Measurements from ENCODE around the gene MAGEB6. TPM values are rescaled to one million over a fixed set of nuclear protein-coding genes. Genes with fewer than 3 reads are reported as not detected.
"Not testable (repeated sequence)": the region's sequence is repeated elsewhere in the genome, so short reads cannot be mapped to it uniquely, and the experiment has no call there.

Gene MAGEB6, protein sequence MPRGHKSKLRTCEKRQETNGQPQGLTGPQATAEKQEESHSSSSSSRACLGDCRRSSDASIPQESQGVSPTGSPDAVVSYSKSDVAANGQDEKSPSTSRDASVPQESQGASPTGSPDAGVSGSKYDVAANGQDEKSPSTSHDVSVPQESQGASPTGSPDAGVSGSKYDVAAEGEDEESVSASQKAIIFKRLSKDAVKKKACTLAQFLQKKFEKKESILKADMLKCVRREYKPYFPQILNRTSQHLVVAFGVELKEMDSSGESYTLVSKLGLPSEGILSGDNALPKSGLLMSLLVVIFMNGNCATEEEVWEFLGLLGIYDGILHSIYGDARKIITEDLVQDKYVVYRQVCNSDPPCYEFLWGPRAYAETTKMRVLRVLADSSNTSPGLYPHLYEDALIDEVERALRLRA
- not detected for total RNA-seq

DNA sequence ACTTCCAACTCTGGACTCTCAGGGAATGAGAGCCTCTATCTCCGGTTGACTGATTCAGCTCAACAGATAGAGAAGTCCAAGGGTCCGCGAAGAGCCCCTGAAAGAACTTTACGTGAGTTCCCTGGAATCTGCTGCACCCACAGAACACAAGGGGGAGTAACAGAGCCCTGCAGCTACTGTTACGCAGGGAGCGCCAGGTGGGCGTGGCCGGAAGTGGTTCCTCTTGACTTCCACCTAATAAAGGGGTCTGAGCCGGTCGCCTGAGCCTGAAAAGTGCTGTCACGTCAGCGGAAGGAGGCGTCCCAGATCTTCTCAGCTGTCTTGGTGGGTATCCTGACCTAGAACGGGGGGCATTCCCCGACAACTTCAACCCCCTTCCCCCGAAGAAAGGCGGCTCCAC lies at the start of gene MAGEB6:
MAGEB6 (plus strand) TSS at position 237 of the 400 bp plus-strand sequence. CDS start 1,407 bp downstream, outside the sequence.
- DNase-seq = no peak
- CTCF ChIA-PET = no interaction called here
- intact Hi-C loops (cut with micrococcal nuclease) = no loop called here
- H3K36me3 Mint-ChIP-seq (ENCODE audit: low read depth) = no peaks in the 10 kb centered on the region
- H3K4me1 Mint-ChIP-seq (ENCODE audit: low read depth) = no peaks in the 10 kb centered on the region
- no peak within 1 kb of the TSS for H3K27ac Mint-ChIP-seq
- no peaks in the 10 kb centered on the region for H3K27me3 Mint-ChIP-seq (ENCODE audit: low read depth)
- H3K9me3 Mint-ChIP-seq = no peaks in the 10 kb centered on the region
- no peak within 1 kb of the TSS for H3K4me3 Mint-ChIP-seq

DNA sequence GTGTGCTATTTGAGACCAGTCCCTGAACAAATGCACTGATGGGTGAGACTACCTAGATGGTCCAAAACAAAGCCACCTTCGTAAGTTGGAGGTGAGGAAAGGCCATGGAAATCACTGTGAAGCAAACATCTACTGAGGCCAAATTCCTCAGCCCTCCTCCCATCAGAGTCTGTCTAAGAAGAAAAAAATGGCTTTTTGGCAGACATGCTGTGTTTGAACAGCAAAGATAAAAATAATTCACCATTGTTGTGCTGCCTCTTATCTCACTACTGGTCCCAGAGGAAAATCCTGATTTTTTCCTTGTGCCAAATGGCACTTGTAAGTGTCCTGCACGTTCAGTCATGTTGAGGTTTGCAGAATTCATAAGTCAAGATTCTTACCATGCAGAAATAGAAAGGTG lies 46.2 kb upstream of the MAGEB6 start:
- Mint-ChIP-seq H3K36me3 (ENCODE audit: low read depth) (no peaks in the 10 kb centered on the region), H3K4me3 (no peak overlapping the region), H3K27ac (no peak overlapping the region), H3K27me3 (ENCODE audit: low read depth) (no peaks in the 10 kb centered on the region), H3K4me1 (ENCODE audit: low read depth) (no peaks in the 10 kb centered on the region), H3K9me3 (no peaks in the 10 kb centered on the region)
- intact Hi-C loops (cut with micrococcal nuclease) = no loop called here
- no peak for DNase-seq
- CTCF ChIA-PET = no interaction called here

DNA sequence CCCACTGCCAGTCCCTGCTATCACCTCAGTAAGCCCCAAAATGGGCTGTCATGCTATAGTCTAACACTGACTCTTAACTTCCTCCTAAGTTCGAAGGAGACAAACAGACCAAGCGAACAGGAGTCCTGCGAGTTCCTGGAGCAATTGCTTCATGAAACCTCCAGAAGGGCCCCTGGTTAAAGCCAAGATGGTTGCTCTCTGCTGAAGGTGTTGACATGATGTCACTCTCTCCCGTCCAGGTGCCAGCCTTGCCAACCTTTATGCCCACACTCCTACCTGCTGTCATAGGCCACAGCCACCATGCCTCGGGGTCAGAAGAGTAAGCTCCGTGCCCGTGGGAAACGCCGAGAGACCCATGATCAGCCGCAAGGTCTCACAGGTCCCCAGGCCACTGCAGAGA lies 31.9 kb upstream of the MAGEB6 start, which contains the start of gene MAGEB6B:
MAGEB6B (plus strand) TSS at position 301 of the 400 bp plus-strand sequence; CDS start at position 301, 0 bp downstream.
- Mint-ChIP-seq H3K4me1 (ENCODE audit: low read depth) (no peaks in the 10 kb centered on the region), H3K36me3 (ENCODE audit: low read depth) (no peaks in the 10 kb centered on the region), H3K27ac (no peak within 1 kb of the TSS), H3K27me3 (ENCODE audit: low read depth) (no peaks in the 10 kb centered on the region), H3K9me3 (no peaks in the 10 kb centered on the region), H3K4me3 (no peak within 1 kb of the TSS)
- intact Hi-C loops (cut with micrococcal nuclease) = no loop called here
- no peak for DNase-seq
- CTCF ChIA-PET = no interaction called here

DNA sequence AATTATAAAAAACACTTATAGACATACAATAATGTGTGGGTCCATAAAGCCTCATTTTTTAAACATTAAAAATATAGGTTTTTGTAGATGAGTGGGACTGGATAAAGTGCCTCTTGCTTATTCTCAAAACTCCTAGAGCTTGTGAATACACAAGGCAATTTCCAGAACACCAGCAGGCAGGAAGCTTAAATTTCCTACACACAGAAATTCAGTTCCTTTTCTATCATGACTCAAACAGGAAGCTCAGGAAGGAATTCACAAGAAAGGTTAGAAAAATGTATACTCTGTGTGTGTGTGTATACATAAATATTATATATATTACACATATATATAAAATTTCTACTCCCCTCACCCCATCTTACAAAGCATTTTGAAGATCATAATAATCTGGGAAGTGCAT lies 11.3 kb downstream of the MAGEB6 start:
- Mint-ChIP-seq H3K4me1 (ENCODE audit: low read depth) (no peaks in the 10 kb centered on the region), H3K27me3 (ENCODE audit: low read depth) (no peaks in the 10 kb centered on the region), H3K9me3 (no peaks in the 10 kb centered on the region), H3K36me3 (ENCODE audit: low read depth) (no peaks in the 10 kb centered on the region), H3K4me3 (no peak overlapping the region), H3K27ac (no peak overlapping the region)
- CTCF ChIA-PET = no interaction called here
- DNase-seq = no peak
- intact Hi-C loops (cut with micrococcal nuclease) = no loop called here

DNA sequence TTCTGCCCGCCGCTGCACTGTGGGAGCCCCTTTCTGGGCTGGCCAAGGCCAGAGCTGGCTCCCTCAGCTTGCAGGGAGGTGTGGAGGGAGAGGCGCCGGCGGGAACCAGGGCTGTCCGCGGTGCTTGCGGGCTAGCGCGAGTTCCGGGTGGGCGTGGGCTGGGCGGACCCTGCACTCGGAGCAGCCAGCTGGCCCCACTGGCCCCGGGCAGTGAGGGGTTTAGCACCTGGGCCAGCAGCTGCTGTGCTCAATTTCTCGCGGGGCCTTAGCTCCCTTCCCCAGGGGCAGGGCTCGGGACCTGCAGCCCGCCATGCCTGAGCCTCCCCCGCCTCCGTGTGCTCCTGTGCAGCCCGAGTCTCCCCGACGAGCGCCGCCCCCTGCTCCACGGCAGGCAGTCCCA lies 12.5 kb downstream of the MAGEB6 start:
- CTCF ChIA-PET; H3K27me3 Mint-ChIP-seq (ENCODE audit: low read depth); H3K36me3 Mint-ChIP-seq (ENCODE audit: low read depth); DNase-seq; H3K4me1 Mint-ChIP-seq (ENCODE audit: low read depth); intact Hi-C loops (cut with micrococcal nuclease); H3K4me3 Mint-ChIP-seq; H3K27ac Mint-ChIP-seq; H3K9me3 Mint-ChIP-seq: not testable (repeated sequence)

DNA sequence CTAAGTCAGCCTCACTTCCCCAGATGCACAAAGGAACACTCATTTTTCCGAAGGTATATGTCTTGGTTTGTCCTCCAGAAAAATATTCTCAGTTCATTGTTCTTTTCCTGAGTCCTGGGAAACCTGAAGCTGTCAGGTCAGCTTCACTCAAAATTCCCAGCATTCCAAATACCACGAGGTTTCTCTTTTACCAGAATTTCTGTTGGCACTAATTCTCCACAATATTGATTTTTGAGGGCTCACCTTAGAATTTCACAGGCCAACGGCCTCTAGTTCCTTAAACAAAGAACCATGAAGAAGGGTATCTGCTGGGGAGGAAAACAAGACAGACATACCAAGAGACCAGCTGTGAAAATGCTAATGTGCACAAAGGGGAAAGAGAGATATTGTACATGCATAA lies 15.8 kb downstream of the MAGEB6 start:
- DNase-seq = no peak
- no peak overlapping the region for H3K27ac Mint-ChIP-seq
- CTCF ChIA-PET = no interaction called here
- no peaks in the 10 kb centered on the region for H3K4me1 Mint-ChIP-seq (ENCODE audit: low read depth)
- H3K4me3 Mint-ChIP-seq = no peak overlapping the region
- H3K27me3 Mint-ChIP-seq (ENCODE audit: low read depth) = no peaks in the 10 kb centered on the region
- H3K36me3 Mint-ChIP-seq (ENCODE audit: low read depth) = no peaks in the 10 kb centered on the region
- intact Hi-C loops (cut with micrococcal nuclease) = no loop called here
- no peaks in the 10 kb centered on the region for H3K9me3 Mint-ChIP-seq

DNA sequence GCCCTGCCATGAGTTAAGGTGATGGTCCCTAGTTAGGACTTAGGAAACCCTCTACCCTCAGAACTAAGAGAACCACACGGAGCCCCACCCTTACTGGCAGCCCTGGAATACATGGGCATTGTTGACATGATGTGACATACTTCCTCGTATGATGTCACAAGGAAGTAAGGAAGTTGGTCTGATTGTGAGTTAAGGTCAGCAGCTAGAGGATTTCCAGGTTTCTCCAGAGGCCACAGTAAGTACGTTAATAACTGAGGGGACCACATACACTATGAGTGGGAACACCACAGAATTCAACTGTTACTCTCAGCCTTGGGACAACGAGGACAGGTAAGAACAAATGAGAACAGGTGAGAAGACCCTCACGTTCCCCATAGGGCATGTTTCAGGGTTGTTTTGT lies 23.6 kb downstream of the MAGEB6 start, which contains the start of gene MAGEB5:
MAGEB5 (plus strand) TSS at position 301 of the 400 bp plus-strand sequence. CDS start 1,133 bp downstream, outside the sequence.
- CTCF ChIA-PET = no interaction called here
- Mint-ChIP-seq H3K4me1 (ENCODE audit: low read depth) (no peaks in the 10 kb centered on the region), H3K4me3 (no peak within 1 kb of the TSS), H3K27ac (no peak within 1 kb of the TSS), H3K36me3 (ENCODE audit: low read depth) (no peaks in the 10 kb centered on the region), H3K9me3 (no peaks in the 10 kb centered on the region), H3K27me3 (ENCODE audit: low read depth) (no peaks in the 10 kb centered on the region)
- intact Hi-C loops (cut with micrococcal nuclease) = no loop called here
- no peak for DNase-seq

DNA sequence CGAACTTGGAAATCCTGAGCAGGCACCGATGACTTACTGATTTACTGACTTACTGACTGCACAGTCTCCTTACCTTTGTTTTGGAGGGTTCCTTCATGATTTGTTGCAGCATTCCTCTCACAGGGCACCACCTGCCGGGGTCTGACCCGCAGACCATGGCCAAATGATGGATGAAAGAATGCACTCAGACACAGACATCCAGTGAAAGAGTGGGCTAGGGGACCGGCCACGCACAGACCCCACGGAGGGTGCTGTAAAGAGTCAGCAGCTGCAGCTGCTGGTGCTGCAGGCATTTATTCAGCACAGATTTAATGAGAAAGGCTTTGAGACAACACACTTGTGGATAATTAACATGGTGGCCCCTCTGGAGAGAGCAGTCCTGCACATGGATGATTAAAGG lies 27.1 kb downstream of the MAGEB6 start:
- intact Hi-C loops (cut with micrococcal nuclease) = no loop called here
- H3K36me3 Mint-ChIP-seq (ENCODE audit: low read depth) = no peaks in the 10 kb centered on the region
- no peaks in the 10 kb centered on the region for H3K27me3 Mint-ChIP-seq (ENCODE audit: low read depth)
- H3K27ac Mint-ChIP-seq = no peak overlapping the region
- CTCF ChIA-PET = no interaction called here
- no peak for DNase-seq
- no peak overlapping the region for H3K4me3 Mint-ChIP-seq
- H3K4me1 Mint-ChIP-seq (ENCODE audit: low read depth) = no peaks in the 10 kb centered on the region
- no peaks in the 10 kb centered on the region for H3K9me3 Mint-ChIP-seq

DNA sequence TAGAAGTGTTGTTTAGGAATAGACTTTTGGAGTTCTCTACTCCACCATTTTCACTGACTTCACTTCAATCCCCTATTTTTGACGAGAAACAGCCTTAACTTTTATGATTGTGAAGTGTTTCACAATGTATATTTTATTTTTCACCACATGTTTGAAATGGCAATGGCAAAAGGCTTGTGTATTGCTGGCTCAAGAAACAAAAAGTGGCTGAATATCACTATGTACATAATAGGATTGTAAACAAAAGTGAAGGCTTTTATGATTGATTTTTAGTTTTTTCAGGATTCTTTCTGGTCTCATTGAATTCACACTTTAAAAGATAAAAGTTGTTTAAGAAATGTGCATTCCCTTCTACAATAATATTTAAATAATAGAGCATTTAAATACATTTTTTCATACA lies 41.9 kb downstream of the MAGEB6 start:
- no peaks in the 10 kb centered on the region for H3K36me3 Mint-ChIP-seq (ENCODE audit: low read depth)
- H3K9me3 Mint-ChIP-seq = peaks cover 4% of the 10 kb centered on the region
- no peak overlapping the region for H3K4me3 Mint-ChIP-seq
- CTCF ChIA-PET = no interaction called here
- H3K4me1 Mint-ChIP-seq (ENCODE audit: low read depth) = no peaks in the 10 kb centered on the region
- intact Hi-C loops (cut with micrococcal nuclease) = no loop called here
- H3K27ac Mint-ChIP-seq = no peak overlapping the region
- H3K27me3 Mint-ChIP-seq (ENCODE audit: low read depth) = no peaks in the 10 kb centered on the region
- DNase-seq = no peak

Other genes with a start within 250 kb of the MAGEB6 start
- gene MAGEB18, start 54.1 kb upstream of the MAGEB6 start, total RNA-seq = not detected
- not detected for gene MAGEB6B, start 31.8 kb upstream of the MAGEB6 start, total RNA-seq
- gene MAGEB5, start 23.7 kb downstream of the MAGEB6 start, total RNA-seq = not detected